ENCODE measurements around the gene SEMA5A. TPM values are rescaled to one million over a fixed set of nuclear protein-coding genes. Genes with fewer than 3 reads are reported as not detected.

The SEMA5A gene
- total and polyA plus RNA-seq, 2 of the 8 experiments (the other 6 are each of a cell fraction or from before 2014, with no cell fraction given): 5.3 to 8.9 TPM

DNA sequence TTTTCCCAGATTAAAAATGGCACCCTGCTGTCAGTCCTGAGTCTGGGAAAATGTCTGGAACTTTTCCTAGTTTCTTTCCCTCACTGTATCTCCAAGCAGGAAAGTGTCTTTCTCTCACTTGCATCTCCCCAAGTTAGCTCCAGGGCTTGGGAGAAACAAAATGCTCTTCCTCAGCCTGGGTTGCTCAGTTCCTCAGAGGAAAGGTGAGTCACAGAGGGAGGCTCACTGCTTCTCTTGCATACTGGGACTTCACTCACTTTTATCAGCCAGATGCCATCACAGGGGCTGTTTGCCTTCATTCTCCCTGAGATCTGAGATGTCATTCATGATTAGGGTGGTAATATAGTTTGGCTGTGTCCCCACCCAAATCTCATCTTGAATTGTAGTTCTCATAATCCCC, 519.9 kb downstream of the SEMA5A start:
- no peaks in the 10 kb centered on the region for H4K20me1 ChIP-seq (replicated peaks in 1 of 2; ENCODE audit: control insufficient read depth in 1 of 2, insufficient read depth in 2 of 2, low read length in 2 of 2)
- no peak overlapping the region for H3K56ac ChIP-seq (replicated peaks; ENCODE audit: insufficient read length, low read depth, low read length)
- H3K4me3 ChIP-seq (ENCODE audit: extremely low read depth in 1 of 4, insufficient read depth in 2 of 4, low read depth in 3 of 4, low read length in 4 of 4): no peak overlapping the region
- no peak overlapping the region for H2BK12ac ChIP-seq (ENCODE audit: low read depth, low read length)
- no peak overlapping the region for H4K91ac ChIP-seq (replicated peaks; ENCODE audit: insufficient read length, low read length)
- DNase-seq (ENCODE audit: low read depth in 1 of 2, low spot score in 2 of 2) (no peak), FAIRE-seq (no peak)
- H3K27ac ChIP-seq (ENCODE audit: low read depth, low read length): no peak overlapping the region
- H3K4me2 ChIP-seq (ENCODE audit: insufficient read depth in 1 of 2, low read depth in 2 of 2, low read length in 2 of 2): no peak overlapping the region
- no peak overlapping the region for H2BK20ac ChIP-seq (ENCODE audit: low read length)
- ChIA-PET POLR2A (ENCODE audit: partially characterized antibody) (no interaction called here), CTCF (ENCODE audit: partially characterized antibody) (no interaction called here)
- no peak overlapping the region for H2AK5ac ChIP-seq (ENCODE audit: low read depth, low read length)
- no peaks in the 10 kb centered on the region for H3K4me1 ChIP-seq (replicated peaks in 1 of 4; ENCODE audit: control insufficient read depth in 3 of 4, insufficient read depth in 4 of 4, low read length in 3 of 4)
- H3K79me1 ChIP-seq (ENCODE audit: low read depth, low read length): no peaks in the 10 kb centered on the region
- H3K18ac ChIP-seq (ENCODE audit: extremely low read depth, low read length): no peak overlapping the region
- H4K5ac ChIP-seq (ENCODE audit: insufficient read length, low read depth, low read length): no peak overlapping the region
- no peaks in the 10 kb centered on the region for H3K27me3 ChIP-seq (replicated peaks in 1 of 4; ENCODE audit: control insufficient read depth in 3 of 4, extremely low read depth in 1 of 4, insufficient read depth in 3 of 4, low read length in 3 of 4)
- H3K79me2 ChIP-seq (ENCODE audit: control insufficient read depth in 1 of 2, insufficient read depth in 2 of 2, low read length in 2 of 2): no peaks in the 10 kb centered on the region
- H3K23ac ChIP-seq (ENCODE audit: insufficient read length): no peak overlapping the region
- H3K9me3 ChIP-seq (ENCODE audit: insufficient read depth in 2 of 2, low read depth in 1 of 2, low read length in 1 of 2): peaks cover 5 to 12% of the 10 kb centered on the region in 2 experiments; a peak in 1 of 4 replicates
- no peak overlapping the region for H2BK5ac ChIP-seq (ENCODE audit: low read depth, low read length)
- H2BK120ac ChIP-seq (replicated peaks; ENCODE audit: low read depth, low read length): no peak overlapping the region
- H3K36me3 ChIP-seq (ENCODE audit: control insufficient read depth in 2 of 4, insufficient read depth in 4 of 4, low read length in 3 of 4): no peaks in the 10 kb centered on the region
- no peaks in the 10 kb centered on the region for H3K23me2 ChIP-seq (ENCODE audit: low read depth, low read length)
- no peak overlapping the region for H3K14ac ChIP-seq (ENCODE audit: insufficient read length)
- no peak overlapping the region for H3K4ac ChIP-seq (replicated peaks; ENCODE audit: insufficient read length, low read depth, low read length)
- no peak overlapping the region for H2AFZ ChIP-seq (ENCODE audit: low read length)
- no peak overlapping the region for H2BK15ac ChIP-seq (ENCODE audit: low read length)
- no peak overlapping the region for H3K9ac ChIP-seq (replicated peaks in 1 of 4; ENCODE audit: extremely low read depth in 1 of 4, low read depth in 3 of 4, low read length in 3 of 4)
- H4K8ac ChIP-seq (ENCODE audit: extremely low read depth, insufficient read depth, low read length): no peak overlapping the region
- TF ChIP-seq HDAC2 (IDR thresholded peaks at IDR 0.05; ENCODE audit: borderline replicate concordance in 1 of 2, low read depth in 2 of 2, low read length in 2 of 2) (no peak), HDAC6 (IDR thresholded peaks at IDR 0.05; ENCODE audit: low read depth, low read length) (no peak), POLR2AphosphoS5 (IDR thresholded peaks at IDR 0.05; ENCODE audit: low read depth, low read length) (no peak), EGR1 (IDR thresholded peaks at IDR 0.05; ENCODE audit: borderline replicate concordance, low read depth, low read length) (no peak), GABPA (IDR thresholded peaks at IDR 0.05; ENCODE audit: borderline replicate concordance, insufficient read depth, low read length) (no peak), TCF12 (IDR thresholded peaks at IDR 0.05; ENCODE audit: low read depth, low read length) (no peak), CTBP2 (IDR thresholded peaks at IDR 0.05; ENCODE audit: borderline replicate concordance, insufficient read depth, insufficient read length, low read length) (no peak), RNF2 (IDR thresholded peaks at IDR 0.05; ENCODE audit: borderline replicate concordance, low read depth, low read length, missing control alignments, poor library complexity, severe bottlenecking) (no peak), TEAD4 (IDR thresholded peaks at IDR 0.05; ENCODE audit: low read depth, low read length) (no peak), ASH2L (IDR thresholded peaks at IDR 0.05; ENCODE audit: low read length) (no peak), TAF1 (IDR thresholded peaks at IDR 0.05; ENCODE audit: low read depth, low read length) (no peak), EP300 (IDR thresholded peaks at IDR 0.05; ENCODE audit: borderline replicate concordance in 1 of 2, low read depth in 2 of 2, low read length in 2 of 2) (no peak), KDM4A (IDR thresholded peaks at IDR 0.05; ENCODE audit: low read depth, low read length, severe bottlenecking) (no peak), FOSL1 (IDR thresholded peaks at IDR 0.05; ENCODE audit: insufficient read depth, low read depth, low read length) (no peak), KDM5A (IDR thresholded peaks at IDR 0.05; ENCODE audit: low read length) (no peak)

All from H1 (cell line).